ENCODE measurements around the gene SORBS2.

DNA sequence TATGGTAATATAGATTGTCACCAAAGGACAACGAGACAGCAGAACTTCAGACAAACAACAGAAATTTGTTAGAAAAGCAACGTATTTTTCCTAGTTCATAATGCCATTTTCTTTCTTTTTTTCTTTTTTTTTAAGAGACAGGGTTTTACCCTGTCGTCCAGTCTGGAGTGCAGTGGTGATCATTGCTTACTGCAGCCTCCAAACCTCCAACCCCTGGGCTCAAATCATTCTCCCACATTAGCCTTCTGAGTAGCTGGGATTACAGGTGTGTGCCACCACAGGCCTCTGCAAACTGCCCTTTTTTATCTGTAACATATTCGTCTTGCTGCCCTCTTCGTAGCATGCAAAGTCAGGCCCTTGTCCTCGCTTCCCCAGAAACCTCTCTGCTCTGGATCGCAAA, 160.1 kb downstream of the SORBS2 start:
- TF ChIP-seq, protein P1, sequence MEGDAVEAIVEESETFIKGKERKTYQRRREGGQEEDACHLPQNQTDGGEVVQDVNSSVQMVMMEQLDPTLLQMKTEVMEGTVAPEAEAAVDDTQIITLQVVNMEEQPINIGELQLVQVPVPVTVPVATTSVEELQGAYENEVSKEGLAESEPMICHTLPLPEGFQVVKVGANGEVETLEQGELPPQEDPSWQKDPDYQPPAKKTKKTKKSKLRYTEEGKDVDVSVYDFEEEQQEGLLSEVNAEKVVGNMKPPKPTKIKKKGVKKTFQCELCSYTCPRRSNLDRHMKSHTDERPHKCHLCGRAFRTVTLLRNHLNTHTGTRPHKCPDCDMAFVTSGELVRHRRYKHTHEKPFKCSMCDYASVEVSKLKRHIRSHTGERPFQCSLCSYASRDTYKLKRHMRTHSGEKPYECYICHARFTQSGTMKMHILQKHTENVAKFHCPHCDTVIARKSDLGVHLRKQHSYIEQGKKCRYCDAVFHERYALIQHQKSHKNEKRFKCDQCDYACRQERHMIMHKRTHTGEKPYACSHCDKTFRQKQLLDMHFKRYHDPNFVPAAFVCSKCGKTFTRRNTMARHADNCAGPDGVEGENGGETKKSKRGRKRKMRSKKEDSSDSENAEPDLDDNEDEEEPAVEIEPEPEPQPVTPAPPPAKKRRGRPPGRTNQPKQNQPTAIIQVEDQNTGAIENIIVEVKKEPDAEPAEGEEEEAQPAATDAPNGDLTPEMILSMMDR (IDR thresholded peaks at IDR 0.05) = no peak
- no peak for TF ChIP-seq EP300 (IDR thresholded peaks at IDR 0.05; ENCODE audit: low read depth)

Data from transverse colon (tissue), 3 donors.